BE2C (cell line): ENCODE data around the gene APBB2.

Experiments used
- DNase-seq: peaks from one replicate; pipeline ENCODE4 v3.0.0-alpha.2; 2020
- H3K27me3 ChIP-seq: fragments of 250-450 bp; sonication (Bioruptor Pico); 2 replicates; pipeline ENCODE4 v1.5.1; 2020; ENCODE audit warnings: mild to moderate bottlenecking
- H3K36me3 ChIP-seq: fragments of 250-450 bp; sonication (Bioruptor Pico); 2 replicates; pipeline ENCODE4 v1.5.1; 2020; ENCODE audit warnings: mild to moderate bottlenecking
- H3K4me1 ChIP-seq: fragments of 250-450 bp; sonication (Bioruptor Pico); 2 replicates; pipeline ENCODE4 v1.5.1; 2020
- H3K4me3 ChIP-seq: 2 replicates; pipeline ENCODE4 v1.5.1; 2011; ENCODE audit warnings: low read depth, low read length
- H3K9me3 ChIP-seq: fragments of 250-450 bp; sonication (Bioruptor Pico); 2 replicates; pipeline ENCODE4 v1.5.1; 2020
- CTCF ChIP-seq: IDR thresholded peaks from 2 replicates; pipeline ENCODE4 v1.5.1; 2012; ENCODE audit warnings: mild to moderate bottlenecking, low read depth, low read length

The APBB2 gene

DNA sequence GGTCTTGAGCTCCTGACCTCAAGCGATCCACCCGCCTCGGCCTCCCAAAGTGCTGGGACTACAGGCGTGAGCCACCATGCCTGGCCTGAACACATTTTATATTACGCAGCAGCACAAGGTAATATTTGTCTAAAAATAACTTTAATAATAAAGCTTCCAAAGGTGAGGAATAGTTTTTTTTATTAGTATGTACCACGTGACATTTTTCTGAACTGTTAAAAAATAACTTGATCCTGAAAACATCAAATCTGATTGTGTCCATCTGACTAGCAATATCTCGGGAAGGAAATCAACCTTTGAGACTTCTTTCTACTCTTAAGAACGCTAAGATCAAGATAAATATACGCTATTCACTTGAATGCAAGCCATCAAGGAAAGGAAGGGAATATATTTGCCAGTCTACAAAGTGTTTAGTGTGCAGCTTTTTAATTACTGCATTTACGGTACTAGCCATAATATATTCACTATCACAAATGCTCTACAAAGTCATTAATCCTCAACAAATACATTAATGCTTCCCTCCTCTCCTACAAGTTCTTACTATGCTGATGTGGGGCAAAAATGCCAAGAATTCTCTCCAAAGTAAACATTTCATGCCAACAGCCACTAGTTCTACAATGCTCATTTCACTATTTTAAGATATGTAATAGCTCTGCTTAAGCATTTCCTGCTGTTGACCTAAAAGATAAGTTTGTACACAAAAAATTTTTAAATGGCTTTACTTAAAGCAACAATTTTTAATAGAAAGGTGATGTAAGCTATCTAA lies 143.6 kb downstream of the APBB2 start:
- TF ChIP-seq CTCF = no peak
- H3K36me3 ChIP-seq = no peaks in the 10 kb centered on the region
- no peaks in the 10 kb centered on the region for H3K9me3 ChIP-seq
- DNase-seq = no peak
- no peak overlapping the region for H3K4me3 ChIP-seq
- H3K4me1 ChIP-seq = no peaks in the 10 kb centered on the region
- H3K27me3 ChIP-seq = no peaks in the 10 kb centered on the region

GRCh38 chr4:41069838-41070237 lies 144.5 kb downstream of the APBB2 start:
- Histone ChIP-seq H3K36me3 (no peaks in the 10 kb centered on the region), H3K27me3 (no peaks in the 10 kb centered on the region), H3K4me1 (no peaks in the 10 kb centered on the region), H3K9me3 (no peaks in the 10 kb centered on the region), H3K4me3 (no peak overlapping the region)
- no peak for TF ChIP-seq CTCF
- no peak for DNase-seq

DNA sequence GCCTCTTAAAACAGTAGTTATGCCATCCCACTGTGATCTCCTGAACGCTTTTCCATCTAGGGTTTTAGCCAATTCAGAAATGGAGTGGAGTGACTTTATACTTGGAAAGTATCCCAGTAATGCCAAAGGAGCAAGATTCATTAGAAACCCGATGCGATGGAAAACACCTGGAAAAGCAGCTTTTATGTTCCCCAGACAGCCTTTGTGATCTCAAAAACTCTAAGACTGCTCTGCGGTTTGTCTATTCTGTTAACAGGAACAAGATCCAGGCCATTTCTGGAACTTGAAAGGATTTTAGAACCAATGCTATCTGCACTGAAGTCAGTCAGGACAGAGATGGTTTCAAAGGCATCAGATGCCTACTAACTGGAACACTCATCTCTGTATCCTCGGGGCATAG lies 145.1 kb downstream of the APBB2 start:
- Histone ChIP-seq H3K27me3 (no peaks in the 10 kb centered on the region), H3K36me3 (no peaks in the 10 kb centered on the region), H3K4me1 (no peaks in the 10 kb centered on the region), H3K9me3 (no peaks in the 10 kb centered on the region), H3K4me3 (no peak overlapping the region)
- TF ChIP-seq CTCF = no peak
- DNase-seq = no peak

DNA sequence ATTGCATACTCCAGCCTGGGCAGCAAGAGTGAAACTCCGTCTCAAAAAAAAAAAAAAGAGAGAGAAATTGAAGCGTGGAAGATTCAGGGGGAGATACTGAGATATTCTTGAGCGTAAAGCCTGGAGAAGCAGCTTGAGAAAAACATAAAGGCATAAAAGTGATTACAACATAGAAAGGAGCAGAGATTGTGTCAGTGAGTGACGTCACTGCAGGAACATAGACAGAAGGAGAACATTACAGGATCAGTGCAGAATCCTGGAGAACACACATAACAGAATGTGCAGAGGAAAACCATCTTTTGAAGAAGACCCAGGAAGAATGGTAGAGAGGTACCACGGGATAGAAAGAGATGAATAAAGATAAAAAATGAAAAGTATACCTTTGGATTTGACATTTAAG lies 147.0 kb downstream of the APBB2 start:
- no peak for TF ChIP-seq CTCF
- Histone ChIP-seq H3K27me3 (no peaks in the 10 kb centered on the region), H3K36me3 (no peaks in the 10 kb centered on the region), H3K9me3 (no peaks in the 10 kb centered on the region), H3K4me3 (no peak overlapping the region), H3K4me1 (no peaks in the 10 kb centered on the region)
- no peak for DNase-seq

DNA sequence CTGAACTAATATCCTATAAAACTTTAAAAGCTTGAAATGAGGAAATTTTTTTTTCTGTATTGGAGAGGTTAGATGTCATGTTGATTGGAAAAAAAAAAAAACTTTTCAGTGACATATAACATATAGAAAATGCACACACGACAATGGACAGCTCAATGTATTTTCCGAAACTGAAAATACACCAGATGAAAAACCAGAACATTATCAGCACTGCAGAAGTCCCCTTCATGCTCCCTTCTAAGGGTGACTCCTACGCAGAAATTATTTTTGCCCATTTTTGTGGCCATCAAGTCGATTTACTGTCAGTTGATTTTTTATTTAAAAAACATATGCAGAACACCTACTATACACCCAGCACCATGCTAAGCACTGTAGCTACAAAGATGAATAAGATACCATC lies 148.3 kb downstream of the APBB2 start:
- no peak for DNase-seq
- Histone ChIP-seq H3K9me3 (no peaks in the 10 kb centered on the region), H3K36me3 (no peaks in the 10 kb centered on the region), H3K4me1 (no peaks in the 10 kb centered on the region), H3K27me3 (no peaks in the 10 kb centered on the region), H3K4me3 (no peak overlapping the region)
- TF ChIP-seq CTCF = no peak

GRCh38 chr4:41065434-41066006 lies 148.8 kb downstream of the APBB2 start:
- H3K27me3 ChIP-seq = no peaks in the 10 kb centered on the region
- H3K36me3 ChIP-seq = no peaks in the 10 kb centered on the region
- no peaks in the 10 kb centered on the region for H3K9me3 ChIP-seq
- H3K4me1 ChIP-seq = no peaks in the 10 kb centered on the region
- no peak for DNase-seq
- H3K4me3 ChIP-seq = no peak overlapping the region
- no peak for TF ChIP-seq CTCF
